IPS-18a (cell line): ENCODE data around the gene TANGO2.

Experiments used
- H3K27ac ChIP-seq: one replicate; pipeline ENCODE4 v1.5.1; 2013; ENCODE audit warnings: low read length
- H3K27me3 ChIP-seq: one replicate; pipeline ENCODE4 v1.6.1; 2013; ENCODE audit warnings: mild to moderate bottlenecking, low read length; ENCODE audit not compliant: control insufficient read depth, insufficient read depth
- H3K36me3 ChIP-seq: one replicate; pipeline ENCODE4 v1.6.1; 2013; ENCODE audit warnings: low read depth, low read length; ENCODE audit not compliant: control insufficient read depth
- H3K4me1 ChIP-seq: one replicate; pipeline ENCODE4 v1.6.1; 2013; ENCODE audit warnings: low read depth, low read length; ENCODE audit not compliant: control insufficient read depth
- H3K4me3 ChIP-seq: one replicate; pipeline ENCODE4 v1.5.1; 2013; ENCODE audit warnings: low read length
- H3K9ac ChIP-seq: one replicate; pipeline ENCODE4 v1.6.1; 2013; ENCODE audit warnings: mild to moderate bottlenecking, low read length, moderate library complexity
- H3K9me3 ChIP-seq: one replicate; pipeline ENCODE4 v1.6.1; 2013; ENCODE audit warnings: low read depth, low read length; ENCODE audit not compliant: control insufficient read depth

The TANGO2 gene

GRCh38 chr22:19991645-19992451 is 29.1 kb upstream of the TANGO2 start:
- Histone ChIP-seq H3K36me3 (no peaks in the 10 kb centered on the region), H3K27ac (no peak overlapping the region), H3K9me3 (no peaks in the 10 kb centered on the region), H3K4me3 (no peak overlapping the region), H3K9ac (no peak overlapping the region), H3K4me1 (peaks cover 5% of the 10 kb centered on the region), H3K27me3 (no peaks in the 10 kb centered on the region)

GRCh38 chr22:19992481-19992911 is 28.4 kb upstream of the TANGO2 start:
- H3K4me1 ChIP-seq, result peaks cover 2% of the 10 kb centered on the region
- H3K27ac ChIP-seq, result no peak overlapping the region
- H3K9ac ChIP-seq, result no peak overlapping the region
- H3K4me3 ChIP-seq, result no peak overlapping the region
- no peaks in the 10 kb centered on the region for H3K27me3 ChIP-seq
- H3K36me3 ChIP-seq, result no peaks in the 10 kb centered on the region
- no peaks in the 10 kb centered on the region for H3K9me3 ChIP-seq

GRCh38 chr22:19992921-19993355 is 28.0 kb upstream of the TANGO2 start:
- no peak overlapping the region for H3K9ac ChIP-seq
- no peaks in the 10 kb centered on the region for H3K9me3 ChIP-seq
- no peak overlapping the region for H3K4me3 ChIP-seq
- H3K27ac ChIP-seq, result no peak overlapping the region
- H3K36me3 ChIP-seq, result no peaks in the 10 kb centered on the region
- no peaks in the 10 kb centered on the region for H3K27me3 ChIP-seq
- H3K4me1 ChIP-seq, result no peaks in the 10 kb centered on the region

- no peak overlapping the region for H3K4me3 ChIP-seq
- no peaks in the 10 kb centered on the region for H3K9me3 ChIP-seq
- no peaks in the 10 kb centered on the region for H3K27me3 ChIP-seq
- no peaks in the 10 kb centered on the region for H3K36me3 ChIP-seq
- H3K9ac ChIP-seq, result no peak overlapping the region
- peaks cover 9% of the 10 kb centered on the region for H3K4me1 ChIP-seq
- H3K27ac ChIP-seq, result no peak overlapping the region
These were observed 27.0 kb upstream of the TANGO2 start for GRCh38 chr22:19993926-19994325.

- no peak overlapping the region for H3K4me3 ChIP-seq
- no peaks in the 10 kb centered on the region for H3K9me3 ChIP-seq
- no peak overlapping the region for H3K27ac ChIP-seq
- H3K36me3 ChIP-seq, result no peaks in the 10 kb centered on the region
- no peak overlapping the region for H3K9ac ChIP-seq
- H3K27me3 ChIP-seq, result no peaks in the 10 kb centered on the region
- peaks cover 18% of the 10 kb centered on the region for H3K4me1 ChIP-seq
These were observed 25.9 kb upstream of the TANGO2 start for GRCh38 chr22:19994851-19995610.

- Histone ChIP-seq H3K4me1 (peaks cover 24% of the 10 kb centered on the region), H3K9me3 (no peaks in the 10 kb centered on the region), H3K36me3 (no peaks in the 10 kb centered on the region), H3K4me3 (no peak overlapping the region), H3K9ac (no peak overlapping the region), H3K27me3 (no peaks in the 10 kb centered on the region), H3K27ac (no peak overlapping the region)
These were observed 25.1 kb upstream of the TANGO2 start for GRCh38 chr22:19995611-19996339.

GRCh38 chr22:19996694-19997384 is 24.1 kb upstream of the TANGO2 start:
- Histone ChIP-seq H3K36me3 (no peaks in the 10 kb centered on the region), H3K4me3 (no peak overlapping the region), H3K4me1 (peaks cover 24% of the 10 kb centered on the region), H3K27me3 (no peaks in the 10 kb centered on the region), H3K9ac (no peak overlapping the region), H3K9me3 (no peaks in the 10 kb centered on the region), H3K27ac (no peak overlapping the region)

GRCh38 chr22:19997561-19998231 is 23.2 kb upstream of the TANGO2 start:
- H3K9me3 ChIP-seq, result no peaks in the 10 kb centered on the region
- no peaks in the 10 kb centered on the region for H3K36me3 ChIP-seq
- H3K4me1 ChIP-seq, result peaks cover 24% of the 10 kb centered on the region
- H3K4me3 ChIP-seq, result no peak overlapping the region
- H3K27me3 ChIP-seq, result no peaks in the 10 kb centered on the region
- H3K9ac ChIP-seq, result no peak overlapping the region
- no peak overlapping the region for H3K27ac ChIP-seq

GRCh38 chr22:19998232-19998951 is 22.5 kb upstream of the TANGO2 start:
- Histone ChIP-seq H3K4me3 (no peak overlapping the region), H3K9ac (no peak overlapping the region), H3K36me3 (no peaks in the 10 kb centered on the region), H3K27me3 (no peaks in the 10 kb centered on the region), H3K27ac (no peak overlapping the region), H3K4me1 (peaks cover 24% of the 10 kb centered on the region), H3K9me3 (no peaks in the 10 kb centered on the region)

GRCh38 chr22:19998991-19999820 is 21.7 kb upstream of the TANGO2 start:
- Histone ChIP-seq H3K27ac (no peak overlapping the region), H3K9me3 (no peaks in the 10 kb centered on the region), H3K4me3 (no peak overlapping the region), H3K9ac (no peak overlapping the region), H3K27me3 (no peaks in the 10 kb centered on the region), H3K36me3 (no peaks in the 10 kb centered on the region), H3K4me1 (peaks cover 24% of the 10 kb centered on the region)
